Heart left ventricle (tissue), 16 donors: ENCODE data around the gene PARP9. TPM values are rescaled to one million over a fixed set of nuclear protein-coding genes. Genes with fewer than 3 reads are reported as not detected.

Experiments
- ATAC-seq, 4 donors: fragments of 200-7000 bp; cut with Tn5 transposase; one replicate each; pipeline ENCODE4 v1.9.1; 2020 to 2022; ENCODE audit warnings: moderate library complexity in 4 of 4, mild to moderate bottlenecking in 3 of 4, moderate number of reproducible peaks in 1 of 4
- DNase-seq, 5 donors: peaks; one replicate each; pipeline ENCODE4 v3.0.0-alpha.2; 2020
- H3K27ac ChIP-seq, 12 donors: fragments of 200-600 bp; sonication (generic) in 4 of 12; one replicate each; pipeline versions ENCODE4 v1.5.0 to v1.8.0; 2016 to 2022; ENCODE audit warnings: mild to moderate bottlenecking in 2 of 12
- H3K27me3 ChIP-seq, 9 donors: fragments of 200-600 bp; sonication (generic) in 2 of 9; one replicate each; pipeline versions ENCODE4 v1.5.1 to v1.8.0; 2016 to 2022; ENCODE audit warnings: mild to moderate bottlenecking in 3 of 9
- H3K36me3 ChIP-seq, 9 donors: fragments of 200-600 bp; sonication (generic) in 2 of 9; one replicate each; pipeline versions ENCODE4 v1.5.0 to v1.8.0; 2018 to 2022; ENCODE audit warnings: mild to moderate bottlenecking in 2 of 9
- H3K4me1 ChIP-seq, 12 donors: fragments of 200-600 bp; sonication (generic) in 4 of 12; one replicate each; pipeline versions ENCODE4 v1.5.0 to v1.8.0; 2016 to 2022; ENCODE audit warnings: mild to moderate bottlenecking in 3 of 12
- H3K4me3 ChIP-seq, 12 donors: fragments of 200-600 bp; sonication (generic) in 4 of 12; one replicate each; pipeline versions ENCODE4 v1.5.0 to v1.8.0; 2017 to 2022; ENCODE audit warnings: mild to moderate bottlenecking in 9 of 12, moderate library complexity in 4 of 12
- H3K9me3 ChIP-seq, 12 donors: fragments of 200-600 bp; sonication (generic) in 4 of 12; one replicate each; pipeline versions ENCODE4 v1.5.0 to v1.8.0; 2016 to 2022; ENCODE audit warnings: mild to moderate bottlenecking in 1 of 12
- POLR2A ChIP-seq, 2 donors: fragments of 450-650 bp; IDR thresholded peaks; one replicate each; pipeline ENCODE4 v1.6.1; 2017; ENCODE audit warnings: antibody characterized with exemption in 2 of 2, mild to moderate bottlenecking in 2 of 2, moderate library complexity in 2 of 2
- WGBS, 4 donors: extraction: QIAGEN DNeasy Blood & Tissue Kit in 2 of 4; methylation state at CpG; one replicate each; pipeline versions ENCODE4 v1.1.5 to v1.1.7; 2013 to 2018; 5-methylcytosine and 5-hydroxymethylcytosine counted together
- intact Hi-C, 10 donors: fragments of 100-400 bp; cut with DNase I; formaldehyde crosslinking; loops; one replicate each; pipeline versions ENCODE4 v1.11.1 to v1.14.2; 2022
- long read RNA-seq, 3 donors: library from polyadenylated mRNA; unstranded; transcript quantifications; one replicate each; pipeline ENCODE4 v2.0.0, GENCODE V29; 2020 to 2021
- polyA plus RNA-seq, 2 donors: library from polyadenylated mRNA; stranded (reverse); fragments of 200-250 nt; gene quantifications; one replicate each; pipeline ENCODE4 v1.2.3, GENCODE V29; 2013
- total RNA-seq, 9 donors: library from RNA; depleted of rRNA in 2 of 9; stranded (reverse); fragments of >200 nt in 2 of 9; fragmentation: NEBNext Ultra II Directional in 3 of 9; extraction: Animal tissue kit (Norgen Biotek cat#: 25700) in 3 of 9; gene quantifications; one replicate each; pipeline versions ENCODE4 v1.1.0 to v1.2.4, GENCODE V29; 2016 to 2023
- TF ChIP-seq, protein P1 (sequence below), 12 donors: fragments of 200-600 bp; sonication (generic) in 4 of 12; IDR thresholded peaks; one replicate each; pipeline versions ENCODE4 v1.5.0 to v1.8.0; 2018 to 2022; ENCODE audit warnings: antibody characterized with exemption in 12 of 12, mild to moderate bottlenecking in 5 of 12
- donor health status: ischemic (EF 13 %, LVEDD 7.1; RV severe dilation, severe dysfunction).
- donor health status: healthy with polysubstance abuse.
- donor health status: DM: no; HTN: yes; CAD: no.
- donor health status: DM: no; HTN: no; CAD: no.
- donor health status: ischemic (EF 25% LVEDD 6.9; RV normal size, moderate dysfunction).
- donor health status: ischemic (EF 25% LVEDD 5.7; RV mildly dilated, moderate dysfunction).
- donor health status: healthy.
- donor health status: DM: yes; HTN: yes; CAD: no.
- donor health status: ischemic (EF 35%, LVEDD 5.7; RV mildly dilated, moderate dysfunction).
- donor health status: nonischemic (EF 11% LVEDD 7.7; RV severe dilation, severe dysfunction).
- donor health status: DM: yes; HTN: yes; CAD: no.
- donor health status: PGD.
- donor health status: ischemic (EF 29% LVEDD 5.4; RV normal size, mild dysfunction).
- donor health status: nonischemic (EF 23%, LVEDD 6.1; RV moderate dilation, normal function).

PARP9 gene
- total RNA-seq (10 to 100 TPM in 8 of 9 donors, 1 to 10 TPM in 1; 8.5 to 73.0 (median 15.1) TPM), polyA plus RNA-seq (1 to 10 TPM; 8.2 to 8.8 TPM)
- long read RNA-seq, donor 1, transcript PARP9-204 (11 exons, 3,040 nt): major isoform, 5 of 30 reads
- long read RNA-seq, donor 1, partial matches to known transcripts: 6 of 30 reads
- long read RNA-seq, donor 1, other reads (novel, unspliced or antisense): 18 of 30 reads
- long read RNA-seq, donor 2, full-length matches to known transcripts: 7 of 102 reads
- long read RNA-seq, donor 2, partial matches to known transcripts: 57 of 102 reads
- long read RNA-seq, donor 2, other reads (novel, unspliced or antisense): 38 of 102 reads
- long read RNA-seq, donor 3, full-length matches to known transcripts: 3 of 18 reads
- long read RNA-seq, donor 3, partial matches to known transcripts: 1 of 18 reads
- long read RNA-seq, donor 3, other reads (novel, unspliced or antisense): 14 of 18 reads

DNA sequence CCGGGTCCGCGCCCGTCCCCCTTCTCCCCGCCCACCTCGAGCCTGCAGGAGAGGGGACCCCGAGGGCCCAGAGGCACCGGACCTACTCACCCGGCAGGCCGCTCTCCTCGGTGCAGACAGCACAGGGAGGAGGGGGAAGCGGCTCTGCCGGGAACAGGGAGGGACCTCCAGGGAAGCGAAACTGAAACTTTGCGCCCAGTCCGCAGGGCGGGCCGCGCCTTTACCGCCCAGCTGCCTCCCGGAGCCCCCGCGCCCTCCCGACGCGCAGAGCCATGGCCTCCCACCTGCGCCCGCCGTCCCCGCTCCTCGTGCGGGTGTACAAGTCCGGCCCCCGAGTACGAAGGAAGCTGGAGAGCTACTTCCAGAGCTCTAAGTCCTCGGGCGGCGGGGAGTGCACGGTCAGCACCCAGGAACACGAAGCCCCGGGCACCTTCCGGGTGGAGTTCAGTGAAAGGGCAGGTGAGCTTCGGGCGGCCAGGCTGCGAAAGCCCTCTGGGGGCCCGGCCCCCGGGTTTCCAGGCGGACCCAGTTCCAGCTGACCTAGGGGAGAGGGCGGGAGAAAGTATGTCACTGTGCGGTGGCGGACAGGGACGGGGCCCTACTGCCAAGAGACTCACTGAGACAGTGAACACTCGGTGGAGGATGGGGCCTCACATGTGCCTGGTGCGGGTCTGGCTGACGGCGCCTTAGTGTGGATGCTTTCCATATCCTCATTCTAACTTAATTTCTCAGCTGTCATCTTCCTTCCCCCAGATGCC, at the start of gene PARP9, which contains the start of gene DTX3L:
Gene PARP9, minus strand, starts transcription at position 146 of the 758 bp plus-strand sequence. CDS start 4,680 bp downstream, outside the sequence.
Gene DTX3L, plus strand, starts transcription at position 184 of the 758 bp plus-strand sequence. Its CDS starts 89 bp downstream, at position 273.
- 0 to 1% (median 0%) methylated on average over 41 to 56 of the region's 56 CpGs for WGBS, 4 donors
- peak; percentile 89 to 92 (median 90) for DNase-seq
- Histone ChIP-seq H3K9me3 (no peaks in the 10 kb centered on the region), H3K36me3 (peaks cover 0 to 45% (median 38%) of the 10 kb centered on the region in 9 donors), H3K27me3 (no peaks in the 10 kb centered on the region), H3K4me3 (peak within 1 kb of the TSS; percentile 66 to 98 (median 76)), H3K4me1 (peaks cover 0 to 76% (median 22%) of the 10 kb centered on the region in 12 donors), H3K27ac (peak within 1 kb of the TSS; percentile 86 to 99 (median 94))
- ATAC-seq: peak; percentile 94 to 99 (median 99)
- TF ChIP-seq POLR2A (IDR thresholded peaks at IDR 0.05): peak in 1 of 2 donors; percentile 49
- TF ChIP-seq, protein P1, sequence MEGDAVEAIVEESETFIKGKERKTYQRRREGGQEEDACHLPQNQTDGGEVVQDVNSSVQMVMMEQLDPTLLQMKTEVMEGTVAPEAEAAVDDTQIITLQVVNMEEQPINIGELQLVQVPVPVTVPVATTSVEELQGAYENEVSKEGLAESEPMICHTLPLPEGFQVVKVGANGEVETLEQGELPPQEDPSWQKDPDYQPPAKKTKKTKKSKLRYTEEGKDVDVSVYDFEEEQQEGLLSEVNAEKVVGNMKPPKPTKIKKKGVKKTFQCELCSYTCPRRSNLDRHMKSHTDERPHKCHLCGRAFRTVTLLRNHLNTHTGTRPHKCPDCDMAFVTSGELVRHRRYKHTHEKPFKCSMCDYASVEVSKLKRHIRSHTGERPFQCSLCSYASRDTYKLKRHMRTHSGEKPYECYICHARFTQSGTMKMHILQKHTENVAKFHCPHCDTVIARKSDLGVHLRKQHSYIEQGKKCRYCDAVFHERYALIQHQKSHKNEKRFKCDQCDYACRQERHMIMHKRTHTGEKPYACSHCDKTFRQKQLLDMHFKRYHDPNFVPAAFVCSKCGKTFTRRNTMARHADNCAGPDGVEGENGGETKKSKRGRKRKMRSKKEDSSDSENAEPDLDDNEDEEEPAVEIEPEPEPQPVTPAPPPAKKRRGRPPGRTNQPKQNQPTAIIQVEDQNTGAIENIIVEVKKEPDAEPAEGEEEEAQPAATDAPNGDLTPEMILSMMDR (IDR thresholded peaks at IDR 0.05): no peak
- intact Hi-C loops: loop anchor here in 5 of 10 donors (1.0 to 5.0 kb wide), 3 partner anchors 113 to 118 kb away; partner anchors contain the start of gene PARP14 (in 1 of the 5)

DNA sequence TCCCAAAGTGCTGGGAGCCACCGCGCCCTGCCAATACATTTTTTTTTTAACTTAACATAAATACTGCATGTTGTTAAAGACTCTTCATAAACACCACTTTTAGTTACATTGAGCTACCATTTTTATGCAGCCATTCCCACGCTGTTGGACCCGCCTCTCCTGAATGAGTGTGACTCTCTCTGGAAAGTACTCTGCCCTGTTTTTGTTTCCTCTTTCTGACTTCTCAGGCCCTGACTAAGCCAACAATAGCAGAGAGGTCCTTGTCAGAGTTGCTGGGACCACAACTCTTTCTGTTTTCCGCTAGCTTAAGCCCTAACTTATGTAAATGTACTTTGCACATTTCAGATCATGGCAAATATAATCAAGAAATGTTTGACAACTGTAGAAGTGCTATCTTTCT, 48.6 kb upstream of the PARP9 start:
- WGBS, 4 donors: 90 to 95% (median 91%) methylated on average over 5 of the region's 5 CpGs
- ATAC-seq: no peak

DNA sequence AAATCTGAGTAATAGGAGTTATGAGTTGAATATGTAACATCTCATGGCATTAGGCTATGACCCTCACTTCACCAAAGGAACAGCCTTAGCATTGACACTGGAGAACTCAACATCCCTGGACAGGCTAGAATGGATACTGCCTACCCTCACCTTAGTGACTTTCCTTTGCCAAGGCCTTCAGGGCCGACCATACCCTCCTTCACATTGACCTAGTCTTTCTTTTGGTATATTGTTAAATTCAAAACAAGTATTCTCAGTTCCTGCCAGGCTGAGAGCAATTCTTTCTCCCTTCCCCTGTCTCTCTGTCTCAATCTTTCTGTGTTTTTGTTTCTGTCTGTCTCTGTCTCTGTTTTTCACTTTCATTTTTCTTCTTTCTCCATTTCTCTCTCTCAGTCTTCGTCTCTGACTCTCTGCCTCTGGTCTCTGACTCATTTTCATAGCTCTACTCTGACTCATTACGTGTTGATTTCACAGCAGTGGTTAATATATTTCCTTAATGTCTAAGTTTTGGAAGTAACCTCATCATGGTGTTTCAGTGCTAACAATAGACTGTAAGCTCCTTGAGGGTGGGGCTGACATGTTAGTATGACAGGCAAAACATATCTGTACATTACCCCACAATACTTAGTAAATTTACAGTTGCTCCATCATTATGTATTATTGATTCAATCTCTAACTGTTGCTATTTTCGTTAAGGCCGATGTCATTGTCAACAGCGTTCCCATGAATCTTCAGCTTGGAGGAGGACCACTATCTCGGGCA, 45.9 kb upstream of the PARP9 start:
- ATAC-seq (no peak), DNase-seq (no peak)
- Histone ChIP-seq H3K27me3 (no peaks in the 10 kb centered on the region), H3K4me1 (peaks cover 0 to 14% (median 0%) of the 10 kb centered on the region in 12 donors), H3K9me3 (no peaks in the 10 kb centered on the region), H3K4me3 (no peak overlapping the region), H3K36me3 (no peaks in the 10 kb centered on the region), H3K27ac (peak overlapping the region in 1 of 12 donors; percentile 69)
- TF ChIP-seq POLR2A (IDR thresholded peaks at IDR 0.05): no peak
- TF ChIP-seq, protein P1 (IDR thresholded peaks at IDR 0.05): no peak
- WGBS, 4 donors: 78 to 86% (median 84%) methylated on average over 7 of the region's 7 CpGs
- intact Hi-C loops: no loop called here

More for the DNA sequence above, 48.6 kb upstream of the PARP9 start:
- DNase-seq: no peak
- no peaks in the 10 kb centered on the region for H3K9me3 ChIP-seq
- H3K4me3 ChIP-seq: no peak overlapping the region
- no peaks in the 10 kb centered on the region for H3K36me3 ChIP-seq
- intact Hi-C loops: no loop called here
- H3K27ac ChIP-seq: no peak overlapping the region
- H3K27me3 ChIP-seq: no peaks in the 10 kb centered on the region
- TF ChIP-seq POLR2A (IDR thresholded peaks at IDR 0.05): no peak
- TF ChIP-seq, protein P1 (IDR thresholded peaks at IDR 0.05): no peak
- H3K4me1 ChIP-seq: peaks cover 0 to 14% (median 0%) of the 10 kb centered on the region in 12 donors
